GM23248 (cell line): Measurements from ENCODE around the gene TICAM2.

Experiments used
- EZH2 ChIP-seq: fragments of 200-600 bp; sonication (generic); IDR thresholded peaks from 2 replicates; pipeline ENCODE4 v1.6.1; 2018; ENCODE audit warnings: antibody characterized with exemption, mild to moderate bottlenecking; ENCODE audit not compliant: insufficient read depth, poor library complexity, severe bottlenecking
- EZH2phosphoT487 ChIP-seq: fragments of 200-600 bp; sonication (generic); IDR thresholded peaks from 2 replicates; pipeline ENCODE4 v1.6.1; 2018; ENCODE audit warnings: antibody characterized with exemption, moderate library complexity, mild to moderate bottlenecking, low read depth; ENCODE audit not compliant: insufficient read depth

GRCh38 chr5:115541611-115542010 is 60.7 kb downstream of the TICAM2 start:
- TF ChIP-seq EZH2, result no peak
- TF ChIP-seq EZH2phosphoT487, result no peak
